PC-9 (cell line): ENCODE results near the gene CCL8. TPM values are rescaled to one million over a fixed set of nuclear protein-coding genes. Genes with fewer than 3 reads are reported as not detected.

Experiments used
- BruUV-seq: library from RNA; stranded (reverse); fragments of 400-500 nt; replicated peaks from 2 replicates; lab custom pipeline; 2021; lab: Mats Ljungman, UMichigan
- CTCF ChIA-PET: fragments of 300-600 bp; sonication (Branson Sonifier 250); formaldehyde crosslinking; loops from one replicate; lab custom pipeline; 2022; ENCODE audit warnings: antibody characterized with exemption; lab: Charles Lee
- POLR2A ChIA-PET: fragments of 300-600 bp; sonication (Branson Sonifier 250); formaldehyde crosslinking; loops from one replicate; lab custom pipeline; 2022; ENCODE audit warnings: antibody characterized with exemption; ENCODE audit not compliant: unreplicated experiment; lab: Charles Lee
- DNase-seq, 2 experiments: peaks; one replicate each; pipeline versions ENCODE4 v3.0.0 to v3.0.0-alpha.2; 2015 to 2022; ENCODE audit warnings: mixed read lengths in 1 of 2
- H2AFZ ChIP-seq: fragments of 200-600 bp; sonication (generic); 2 replicates; pipeline ENCODE4 v1.8.1; 2017; ENCODE audit warnings: antibody characterized with exemption
- H3F3A ChIP-seq: fragments of 200-600 bp; sonication (generic); 2 replicates; pipeline ENCODE4 v1.8.1; 2017; ENCODE audit warnings: antibody characterized with exemption, mild to moderate bottlenecking, low read depth; ENCODE audit not compliant: insufficient read depth
- H3K27ac ChIP-seq: fragments of 200-600 bp; sonication (generic); 2 replicates; pipeline ENCODE4 v1.6.1; 2016; ENCODE audit warnings: mixed run types
- H3K27me3 ChIP-seq: fragments of 200-600 bp; sonication (generic); 2 replicates; pipeline ENCODE4 v1.6.1; 2016; ENCODE audit warnings: low read depth, mixed run types; ENCODE audit not compliant: insufficient read depth
- H3K36me3 ChIP-seq: fragments of 200-600 bp; sonication (generic); 2 replicates; pipeline ENCODE4 v1.6.1; 2016; ENCODE audit warnings: low read depth, mixed run types
- H3K4me1 ChIP-seq: fragments of 200-600 bp; sonication (generic); replicated peaks from 2 replicates; pipeline ENCODE4 v1.6.1; 2016; ENCODE audit warnings: mixed run types; ENCODE audit not compliant: insufficient read depth
- H3K4me2 ChIP-seq: fragments of 200-600 bp; sonication (generic); 2 replicates; pipeline ENCODE4 v1.6.1; 2017; ENCODE audit warnings: mixed run types
- H3K4me3 ChIP-seq: fragments of 200-600 bp; sonication (generic); 2 replicates; pipeline ENCODE4 v1.6.1; 2016; ENCODE audit warnings: mixed run types
- H3K79me2 ChIP-seq: fragments of 200-600 bp; sonication (generic); 2 replicates; pipeline ENCODE4 v1.6.1; 2017; ENCODE audit warnings: low read depth, mixed run types
- H3K9me2 ChIP-seq: fragments of 200-600 bp; sonication (generic); 2 replicates; pipeline ENCODE4 v1.8.1; 2017; ENCODE audit warnings: mild to moderate bottlenecking; ENCODE audit not compliant: insufficient read depth
- H3K9me3 ChIP-seq: fragments of 200-600 bp; sonication (generic); 2 replicates; pipeline ENCODE4 v1.8.1; 2016; ENCODE audit warnings: low read depth; ENCODE audit not compliant: insufficient read depth
- H4K20me1 ChIP-seq: fragments of 200-600 bp; sonication (generic); 2 replicates; pipeline ENCODE4 v1.8.1; 2017; ENCODE audit not compliant: insufficient read depth
- EZH2 ChIP-seq: fragments of 200-600 bp; sonication (generic); IDR thresholded peaks from 2 replicates; pipeline ENCODE4 v1.8.0; 2017; ENCODE audit warnings: antibody characterized with exemption, low read depth
- intact Hi-C: fragments of 100-400 bp; cut with micrococcal nuclease; formaldehyde crosslinking; loops from one replicate; pipeline ENCODE4 v1.10.0; 2022; ENCODE audit not compliant: unreplicated experiment
- total RNA-seq: library from RNA; stranded (reverse); gene quantifications from 2 replicates; pipeline ENCODE4 v1.2.3, GENCODE V29; 2021
- TF ChIP-seq, protein P1 (sequence below): fragments of 200-600 bp; sonication (generic); conservative IDR thresholded peaks from 2 replicates; pipeline ENCODE4 v1.6.1; 2017; ENCODE audit warnings: mixed run types, antibody characterized with exemption, mild to moderate bottlenecking, moderate library complexity

Gene CCL8
- total RNA-seq, 1 experiment from 2014 or later, result not detected

DNA sequence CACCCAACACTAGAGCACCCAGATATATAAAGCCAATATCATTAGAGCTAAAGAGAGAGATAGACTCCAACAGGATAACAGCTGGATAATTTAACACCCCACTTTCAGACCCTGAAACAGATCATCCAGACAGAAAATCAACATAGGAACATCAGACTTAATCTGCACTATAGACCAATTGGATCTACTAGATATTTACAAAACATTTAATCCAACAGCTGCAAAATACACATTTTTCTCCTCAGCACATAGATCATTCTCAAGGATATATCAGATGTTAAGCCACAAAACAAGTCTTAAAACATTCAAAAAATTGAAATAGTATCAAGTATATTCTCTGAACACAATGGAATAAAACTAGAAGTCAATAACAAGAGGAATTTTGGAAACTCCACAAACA, 33.0 kb downstream of the CCL8 start:
- H3K4me2 ChIP-seq, result no peak overlapping the region
- H3K27ac ChIP-seq, result no peak overlapping the region
- DNase-seq, result no peak
- no peaks in the 10 kb centered on the region; the same call in 1 of the 2 replicates for H3K9me2 ChIP-seq
- H3K9me3 ChIP-seq, result no peaks in the 10 kb centered on the region
- CTCF ChIA-PET, result no interaction called here
- no peak for TF ChIP-seq EZH2
- TF ChIP-seq, protein P1, sequence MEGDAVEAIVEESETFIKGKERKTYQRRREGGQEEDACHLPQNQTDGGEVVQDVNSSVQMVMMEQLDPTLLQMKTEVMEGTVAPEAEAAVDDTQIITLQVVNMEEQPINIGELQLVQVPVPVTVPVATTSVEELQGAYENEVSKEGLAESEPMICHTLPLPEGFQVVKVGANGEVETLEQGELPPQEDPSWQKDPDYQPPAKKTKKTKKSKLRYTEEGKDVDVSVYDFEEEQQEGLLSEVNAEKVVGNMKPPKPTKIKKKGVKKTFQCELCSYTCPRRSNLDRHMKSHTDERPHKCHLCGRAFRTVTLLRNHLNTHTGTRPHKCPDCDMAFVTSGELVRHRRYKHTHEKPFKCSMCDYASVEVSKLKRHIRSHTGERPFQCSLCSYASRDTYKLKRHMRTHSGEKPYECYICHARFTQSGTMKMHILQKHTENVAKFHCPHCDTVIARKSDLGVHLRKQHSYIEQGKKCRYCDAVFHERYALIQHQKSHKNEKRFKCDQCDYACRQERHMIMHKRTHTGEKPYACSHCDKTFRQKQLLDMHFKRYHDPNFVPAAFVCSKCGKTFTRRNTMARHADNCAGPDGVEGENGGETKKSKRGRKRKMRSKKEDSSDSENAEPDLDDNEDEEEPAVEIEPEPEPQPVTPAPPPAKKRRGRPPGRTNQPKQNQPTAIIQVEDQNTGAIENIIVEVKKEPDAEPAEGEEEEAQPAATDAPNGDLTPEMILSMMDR, result no peak
- no peak overlapping the region for H2AFZ ChIP-seq
- no peaks in the 10 kb centered on the region for H3K79me2 ChIP-seq
- no peaks in the 10 kb centered on the region for H3K4me1 ChIP-seq
- BruUV-seq, result no TSS peak
- peaks cover 6% of the 10 kb centered on the region; the same call in 1 of the 2 replicates for H3K27me3 ChIP-seq
- intact Hi-C loops, result no loop called here
- H3K4me3 ChIP-seq, result no peak overlapping the region
- POLR2A ChIA-PET, result no interaction called here
- H3K36me3 ChIP-seq, result no peaks in the 10 kb centered on the region
- H4K20me1 ChIP-seq, result no peaks in the 10 kb centered on the region
- H3F3A ChIP-seq, result no peaks in the 10 kb centered on the region

DNA sequence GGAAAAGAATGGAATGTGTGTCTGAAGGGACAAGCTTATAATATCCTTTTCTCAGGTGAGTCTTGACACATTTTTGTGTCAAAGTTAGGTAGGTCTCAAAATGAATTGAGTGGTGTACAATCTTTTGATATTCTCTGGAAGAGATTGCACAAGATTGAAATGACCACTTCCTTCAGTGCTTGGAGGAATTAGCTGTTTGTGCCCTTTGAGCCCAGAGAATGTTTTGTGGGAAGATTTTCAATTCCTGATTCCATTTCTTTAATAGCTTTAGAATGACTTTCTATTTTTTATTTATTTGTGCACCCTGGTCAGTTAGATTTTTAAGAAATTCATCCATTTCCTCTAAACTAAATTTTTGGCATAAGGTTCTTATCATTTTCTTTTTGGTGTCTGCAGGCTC, 35.4 kb downstream of the CCL8 start:
- intact Hi-C loops, result no loop called here
- ChIA-PET CTCF (no interaction called here), POLR2A (no interaction called here)
- H3K27ac ChIP-seq, result no peak overlapping the region
- no peaks in the 10 kb centered on the region for H3K9me3 ChIP-seq
- TF ChIP-seq, protein P1, result no peak
- TF ChIP-seq EZH2, result no peak
- no TSS peak for BruUV-seq
- H3K79me2 ChIP-seq, result no peaks in the 10 kb centered on the region
- no peaks in the 10 kb centered on the region for H3F3A ChIP-seq
- no peak overlapping the region for H2AFZ ChIP-seq
- no peak for DNase-seq
- H4K20me1 ChIP-seq, result no peaks in the 10 kb centered on the region
- no peaks in the 10 kb centered on the region; the same call in 1 of the 2 replicates for H3K9me2 ChIP-seq
- H3K36me3 ChIP-seq, result no peaks in the 10 kb centered on the region
- H3K4me1 ChIP-seq, result no peaks in the 10 kb centered on the region
- H3K27me3 ChIP-seq, result no peaks in the 10 kb centered on the region
- no peak overlapping the region for H3K4me2 ChIP-seq
- no peak overlapping the region for H3K4me3 ChIP-seq

- CTCF ChIA-PET, result no interaction called here
- Histone ChIP-seq H3K9me2 (no peaks in the 10 kb centered on the region; the same call in 1 of the 2 replicates), H4K20me1 (no peaks in the 10 kb centered on the region), H3F3A (no peaks in the 10 kb centered on the region), H3K9me3 (no peaks in the 10 kb centered on the region), H3K27ac (no peak within 1 kb of the TSS), H3K27me3 (no peaks in the 10 kb centered on the region), H3K36me3 (no peaks in the 10 kb centered on the region), H3K4me3 (no peak within 1 kb of the TSS), H3K4me1 (no peaks in the 10 kb centered on the region), H3K79me2 (no peaks in the 10 kb centered on the region), H2AFZ (no peak within 1 kb of the TSS), H3K4me2 (no peak within 1 kb of the TSS)
- DNase-seq, result no peak
- POLR2A ChIA-PET, result no interaction called here
- BruUV-seq, result no TSS peak
- intact Hi-C loops, result no loop called here
- TF ChIP-seq, protein P1, result no peak
- no peak for TF ChIP-seq EZH2
Measured at GRCh38 chr17:34356194-34356593, 37.0 kb downstream of the CCL8 start, which contains the start of gene CCL13. Gene CCL13 (plus strand): TSS chr17:34356480. CDS start chr17:34356527, 47 bp downstream.
